ENCODE results near the gene CEP68.

DNA sequence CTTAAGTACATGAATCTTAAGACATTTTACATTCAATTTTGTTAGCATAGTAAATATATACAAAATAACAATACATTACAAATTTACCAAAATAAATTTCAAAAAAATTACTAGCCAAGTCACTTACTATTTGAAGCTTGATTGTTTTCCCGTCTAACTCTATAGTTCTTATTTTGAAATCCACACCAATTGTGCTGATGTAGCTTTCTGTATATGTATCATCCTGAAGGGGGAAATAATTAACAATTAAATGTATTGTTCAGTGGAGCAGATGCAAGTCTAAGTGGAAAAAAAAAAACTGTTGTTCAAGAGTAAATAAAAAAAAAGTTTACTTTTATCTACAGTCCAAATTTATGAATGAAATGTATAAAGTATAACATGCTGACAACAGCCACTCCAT, 41.6 kb downstream of the CEP68 start:
- TF ChIP-seq, protein P1, sequence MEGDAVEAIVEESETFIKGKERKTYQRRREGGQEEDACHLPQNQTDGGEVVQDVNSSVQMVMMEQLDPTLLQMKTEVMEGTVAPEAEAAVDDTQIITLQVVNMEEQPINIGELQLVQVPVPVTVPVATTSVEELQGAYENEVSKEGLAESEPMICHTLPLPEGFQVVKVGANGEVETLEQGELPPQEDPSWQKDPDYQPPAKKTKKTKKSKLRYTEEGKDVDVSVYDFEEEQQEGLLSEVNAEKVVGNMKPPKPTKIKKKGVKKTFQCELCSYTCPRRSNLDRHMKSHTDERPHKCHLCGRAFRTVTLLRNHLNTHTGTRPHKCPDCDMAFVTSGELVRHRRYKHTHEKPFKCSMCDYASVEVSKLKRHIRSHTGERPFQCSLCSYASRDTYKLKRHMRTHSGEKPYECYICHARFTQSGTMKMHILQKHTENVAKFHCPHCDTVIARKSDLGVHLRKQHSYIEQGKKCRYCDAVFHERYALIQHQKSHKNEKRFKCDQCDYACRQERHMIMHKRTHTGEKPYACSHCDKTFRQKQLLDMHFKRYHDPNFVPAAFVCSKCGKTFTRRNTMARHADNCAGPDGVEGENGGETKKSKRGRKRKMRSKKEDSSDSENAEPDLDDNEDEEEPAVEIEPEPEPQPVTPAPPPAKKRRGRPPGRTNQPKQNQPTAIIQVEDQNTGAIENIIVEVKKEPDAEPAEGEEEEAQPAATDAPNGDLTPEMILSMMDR (IDR thresholded peaks at IDR 0.05) = no peak
- TF ChIP-seq POLR2A (IDR thresholded peaks at IDR 0.05) (no peak), POLR2AphosphoS5 (IDR thresholded peaks at IDR 0.05) (no peak), EP300 (IDR thresholded peaks at IDR 0.05) (no peak)
